Activated T-helper 1 cell treated with anti-CD3 and anti-CD28 coated beads, Interleukin-12 subunit alpha, Interleukin-12 subunit beta, Interleukin-2, Interleukin-4 antibody, amounts not matched to agents 30 ng/mL and 10 ng/mL and 1 ng/mL, durations not matched to agents 14 hours and 24 hours and 36 hours (primary cell): ENCODE data around the gene GRIA2. TPM values are rescaled to one million over a fixed set of nuclear protein-coding genes. Genes with fewer than 3 reads are reported as not detected.
"Not testable (repeated sequence)": the region's sequence is repeated elsewhere in the genome, so short reads cannot be mapped to it uniquely, and the experiment has no call there.

Source experiments
- DNase-seq: peaks from one replicate; pipeline ENCODE4 v3.0.0; 2021; ENCODE audit warnings: low spot score
- H3K27ac Mint-ChIP-seq: one replicate; pipeline ENCODE4 v1.8.0; 2021; ENCODE audit warnings: mild to moderate bottlenecking, mixed read lengths
- H3K27me3 Mint-ChIP-seq: one replicate; pipeline ENCODE4 v1.8.0; 2022; ENCODE audit warnings: mild to moderate bottlenecking, moderate library complexity, mixed read lengths; ENCODE audit not compliant: insufficient read depth
- H3K36me3 Mint-ChIP-seq: one replicate; pipeline ENCODE4 v1.8.0; 2021; ENCODE audit warnings: low read depth, mixed read lengths
- H3K4me1 Mint-ChIP-seq: one replicate; pipeline ENCODE4 v1.8.0; 2021; ENCODE audit warnings: low read depth, mixed read lengths
- H3K4me3 Mint-ChIP-seq: one replicate; pipeline ENCODE4 v1.8.0; 2021; ENCODE audit warnings: mild to moderate bottlenecking, moderate library complexity, mixed read lengths
- H3K9me3 Mint-ChIP-seq: one replicate; pipeline ENCODE4 v1.8.0; 2021; ENCODE audit warnings: mixed read lengths
- intact Hi-C: fragments of 100-400 bp; cut with micrococcal nuclease; formaldehyde crosslinking; loops from one replicate; pipeline ENCODE4 v1.15.1; 2024
- total RNA-seq: library from RNA; stranded (reverse); gene quantifications from 2 replicates; pipeline ENCODE4 v1.2.3, GENCODE V29; 2022

The GRIA2 gene
- total RNA-seq, 1 donor from 2014 or later: not detected

DNA sequence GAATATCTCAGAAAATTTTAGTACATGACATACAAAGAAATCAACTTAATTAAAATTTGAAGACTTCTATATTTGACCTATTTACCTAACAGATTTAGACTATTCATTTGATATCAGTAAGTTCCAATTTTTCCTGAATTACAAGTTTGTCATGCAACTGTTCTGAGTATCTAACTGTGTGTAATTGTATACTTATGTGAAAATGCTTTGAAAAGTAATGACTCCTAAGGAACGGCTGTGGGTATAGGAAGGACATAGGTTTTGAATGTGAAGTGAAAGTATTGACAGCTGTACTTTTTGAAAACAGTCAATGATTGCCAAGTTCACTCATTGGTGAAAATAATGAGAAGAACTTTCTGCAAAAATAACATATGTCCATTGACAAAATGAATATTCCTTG, 2.9 kb downstream of the GRIA2 start:
- intact Hi-C loops: no loop called here
- H3K36me3 Mint-ChIP-seq: peaks cover 3% of the 10 kb centered on the region
- no peaks in the 10 kb centered on the region for H3K4me1 Mint-ChIP-seq
- no peak overlapping the region for H3K4me3 Mint-ChIP-seq
- DNase-seq: no peak
- H3K27ac Mint-ChIP-seq: no peak overlapping the region
- H3K9me3 Mint-ChIP-seq: no peaks in the 10 kb centered on the region
- H3K27me3 Mint-ChIP-seq: peaks cover 22% of the 10 kb centered on the region

DNA sequence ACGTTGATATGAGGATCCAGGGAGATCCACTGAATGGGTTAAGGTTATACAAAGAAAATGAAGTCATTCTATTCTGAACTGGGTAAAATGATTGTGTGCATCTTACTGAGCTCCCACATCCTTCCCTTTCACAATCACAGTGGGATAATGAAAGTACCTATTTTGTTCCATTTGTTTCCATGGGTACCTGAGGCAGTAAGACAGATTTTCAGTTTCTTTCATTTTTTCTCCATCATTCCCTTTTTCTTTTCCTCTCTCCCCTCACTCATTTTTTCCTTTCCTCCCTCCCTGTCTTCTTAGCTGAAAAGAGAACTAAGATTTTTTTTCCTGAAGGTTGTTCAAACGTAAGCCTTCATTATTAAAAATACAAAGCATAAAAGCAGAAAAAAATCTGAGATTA, 4.6 kb downstream of the GRIA2 start:
- intact Hi-C loops: no loop called here
- no peak overlapping the region for H3K4me3 Mint-ChIP-seq
- no peak for DNase-seq
- peaks cover 3% of the 10 kb centered on the region for H3K36me3 Mint-ChIP-seq
- H3K27me3 Mint-ChIP-seq: peaks cover 18% of the 10 kb centered on the region
- H3K4me1 Mint-ChIP-seq: no peaks in the 10 kb centered on the region
- H3K9me3 Mint-ChIP-seq: no peaks in the 10 kb centered on the region
- H3K27ac Mint-ChIP-seq: no peak overlapping the region

DNA sequence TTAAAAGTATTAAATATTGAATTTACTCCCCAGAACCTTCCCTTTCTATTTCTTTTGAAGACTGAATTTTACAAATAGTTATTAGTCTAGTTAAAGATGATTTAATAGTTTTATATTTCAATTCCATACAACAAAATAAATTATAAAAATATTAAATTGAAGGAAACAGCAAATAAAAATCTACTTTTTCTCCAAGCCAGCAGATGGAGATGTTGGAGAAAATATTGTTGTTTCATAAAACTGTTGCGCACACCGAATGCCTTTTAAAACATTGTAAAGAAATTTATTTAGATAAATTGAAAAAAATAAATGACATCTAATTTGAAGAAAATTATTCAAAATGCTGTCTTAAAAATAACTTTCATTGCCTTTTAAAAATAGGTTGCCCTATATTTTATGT, 5.5 kb downstream of the GRIA2 start:
- peaks cover 3% of the 10 kb centered on the region for H3K36me3 Mint-ChIP-seq
- peaks cover 11% of the 10 kb centered on the region for H3K27me3 Mint-ChIP-seq
- H3K4me1 Mint-ChIP-seq: no peaks in the 10 kb centered on the region
- intact Hi-C loops: no loop called here
- no peak for DNase-seq
- H3K27ac Mint-ChIP-seq: no peak overlapping the region
- no peak overlapping the region for H3K4me3 Mint-ChIP-seq
- no peaks in the 10 kb centered on the region for H3K9me3 Mint-ChIP-seq

- intact Hi-C loops: no loop called here
- Mint-ChIP-seq H3K27ac (no peak overlapping the region), H3K4me3 (no peak overlapping the region), H3K27me3 (peaks cover 11% of the 10 kb centered on the region), H3K9me3 (no peaks in the 10 kb centered on the region), H3K36me3 (peaks cover 2% of the 10 kb centered on the region), H3K4me1 (no peaks in the 10 kb centered on the region)
- DNase-seq: no peak
Measured at GRCh38 chr4:157226601-157227000, 6.1 kb downstream of the GRIA2 start.

DNA sequence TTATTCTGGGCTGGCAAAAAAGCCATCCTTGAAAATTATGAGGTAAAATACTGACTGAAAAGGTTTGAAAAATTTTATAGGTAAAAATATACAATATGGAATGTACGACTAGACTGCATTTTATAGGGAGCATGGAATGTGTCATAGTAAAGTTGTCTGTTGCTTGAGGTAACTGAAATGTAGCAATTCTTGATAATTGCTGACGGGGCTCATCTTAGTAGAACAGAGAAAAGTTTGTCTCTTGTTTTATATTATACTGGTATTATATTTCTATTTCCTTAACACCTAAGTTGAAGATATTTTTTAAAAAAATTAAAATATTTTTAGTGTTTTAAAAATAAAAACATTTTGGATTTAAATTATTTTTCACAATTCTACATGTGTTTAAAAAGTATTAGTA, 11.0 kb downstream of the GRIA2 start:
- Mint-ChIP-seq H3K9me3 (no peaks in the 10 kb centered on the region), H3K36me3 (no peaks in the 10 kb centered on the region)
- intact Hi-C loops: no loop called here

GRCh38 chr4:157242871-157243270, 22.3 kb downstream of the GRIA2 start:
- H3K9me3 Mint-ChIP-seq: no peaks in the 10 kb centered on the region
- intact Hi-C loops: no loop called here
- no peak overlapping the region for H3K4me3 Mint-ChIP-seq
- H3K4me1 Mint-ChIP-seq: no peaks in the 10 kb centered on the region
- H3K36me3 Mint-ChIP-seq: no peaks in the 10 kb centered on the region
- H3K27me3 Mint-ChIP-seq: no peaks in the 10 kb centered on the region
- no peak overlapping the region for H3K27ac Mint-ChIP-seq
- DNase-seq: no peak

More for the DNA sequence above, 11.0 kb downstream of the GRIA2 start:
- DNase-seq: no peak
- Mint-ChIP-seq H3K27me3 (no peaks in the 10 kb centered on the region), H3K4me3 (no peak overlapping the region), H3K4me1 (no peaks in the 10 kb centered on the region), H3K27ac (no peak overlapping the region)

DNA sequence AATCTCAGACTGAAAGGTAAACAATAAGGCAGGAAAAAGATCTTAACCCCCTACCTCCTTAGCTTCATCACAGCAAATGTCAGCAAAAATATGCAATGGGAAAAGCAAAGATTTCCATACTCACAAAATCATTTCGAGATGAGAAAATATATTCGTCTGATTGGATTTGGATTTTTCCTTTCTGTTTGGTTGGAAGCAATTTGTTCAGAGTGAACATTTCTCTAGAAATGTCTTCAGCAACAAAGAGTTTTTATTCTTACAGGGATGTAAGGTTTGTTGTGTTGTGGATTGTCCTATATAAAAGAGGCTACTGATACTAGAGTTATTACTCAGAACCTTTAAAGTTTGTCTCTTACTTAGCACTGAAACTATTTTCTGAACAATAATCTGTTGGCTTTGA, 23.8 kb downstream of the GRIA2 start:
- no peaks in the 10 kb centered on the region for H3K9me3 Mint-ChIP-seq
- H3K27me3 Mint-ChIP-seq: no peaks in the 10 kb centered on the region
- intact Hi-C loops: no loop called here
- no peaks in the 10 kb centered on the region for H3K36me3 Mint-ChIP-seq
- H3K4me3 Mint-ChIP-seq: no peak overlapping the region
- H3K4me1 Mint-ChIP-seq: no peaks in the 10 kb centered on the region
- DNase-seq: no peak
- no peak overlapping the region for H3K27ac Mint-ChIP-seq

DNA sequence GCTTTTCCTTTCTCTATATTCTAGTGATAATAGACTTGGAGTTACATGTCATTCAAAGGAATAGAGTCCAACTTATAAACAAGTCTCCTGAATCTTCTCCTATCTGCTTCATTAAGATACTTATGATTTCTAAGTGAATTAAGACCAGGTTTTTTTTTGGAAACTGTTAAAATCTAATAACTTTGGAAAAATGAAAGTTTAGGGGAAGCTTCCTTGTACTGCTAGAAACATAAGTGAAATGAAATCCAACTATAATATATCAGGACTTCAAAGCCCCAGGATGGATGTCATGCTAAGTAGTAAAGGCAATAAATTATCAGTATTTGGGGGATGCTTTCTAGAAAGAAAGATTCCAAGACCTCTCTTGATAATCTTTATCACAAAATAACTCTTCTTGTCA, 24.8 kb downstream of the GRIA2 start:
- intact Hi-C loops: no loop called here
- Mint-ChIP-seq H3K9me3 (no peaks in the 10 kb centered on the region), H3K36me3 (no peaks in the 10 kb centered on the region), H3K27me3 (no peaks in the 10 kb centered on the region), H3K27ac (no peak overlapping the region), H3K4me1 (no peaks in the 10 kb centered on the region), H3K4me3 (no peak overlapping the region)
- DNase-seq: no peak

- Mint-ChIP-seq H3K4me3 (no peak overlapping the region), H3K27me3 (no peaks in the 10 kb centered on the region), H3K9me3 (no peaks in the 10 kb centered on the region), H3K27ac (no peak overlapping the region), H3K4me1 (no peaks in the 10 kb centered on the region), H3K36me3 (no peaks in the 10 kb centered on the region)
- intact Hi-C loops: no loop called here
- no peak for DNase-seq
Measured at GRCh38 chr4:157246964-157247363, 26.4 kb downstream of the GRIA2 start.

- H3K27me3 Mint-ChIP-seq, H3K36me3 Mint-ChIP-seq, H3K9me3 Mint-ChIP-seq: not testable (repeated sequence)
Measured at GRCh38 chr4:157258165-157258564, 37.6 kb downstream of the GRIA2 start.

DNA sequence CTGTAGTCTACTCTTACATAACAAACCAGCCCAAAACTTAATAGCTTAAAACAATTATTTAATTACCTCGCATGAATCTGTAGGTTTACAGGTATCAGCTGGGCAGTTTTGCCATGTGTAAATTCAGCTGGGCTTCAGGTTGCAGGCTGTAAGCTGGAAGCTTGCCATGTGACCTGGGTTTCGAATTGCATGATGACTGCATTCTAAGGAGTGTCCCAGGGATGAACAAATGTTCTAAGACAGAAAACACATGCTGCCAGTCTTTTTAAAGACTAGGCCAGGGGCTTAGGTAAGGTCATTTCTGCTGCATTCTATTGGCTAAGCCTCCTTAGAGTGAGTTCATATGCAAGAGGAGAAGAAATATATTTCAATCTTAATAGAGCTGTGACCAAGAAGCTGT, 44.8 kb downstream of the GRIA2 start:
- intact Hi-C loops: no loop called here
- H3K36me3 Mint-ChIP-seq: no peaks in the 10 kb centered on the region
- H3K27ac Mint-ChIP-seq: no peak overlapping the region
- no peak overlapping the region for H3K4me3 Mint-ChIP-seq
- no peaks in the 10 kb centered on the region for H3K9me3 Mint-ChIP-seq
- DNase-seq: no peak
- no peaks in the 10 kb centered on the region for H3K4me1 Mint-ChIP-seq
- H3K27me3 Mint-ChIP-seq: no peaks in the 10 kb centered on the region

More at GRCh38 chr4:157258165-157258564, 37.6 kb downstream of the GRIA2 start:
- DNase-seq, H3K4me3 Mint-ChIP-seq, H3K27ac Mint-ChIP-seq, H3K4me1 Mint-ChIP-seq, intact Hi-C loops: not testable (repeated sequence)

- Mint-ChIP-seq H3K9me3 (peaks cover 14% of the 10 kb centered on the region), H3K4me3 (no peak overlapping the region), H3K27me3 (no peaks in the 10 kb centered on the region)
Measured at GRCh38 chr4:157270108-157270507, 49.6 kb downstream of the GRIA2 start.

DNA sequence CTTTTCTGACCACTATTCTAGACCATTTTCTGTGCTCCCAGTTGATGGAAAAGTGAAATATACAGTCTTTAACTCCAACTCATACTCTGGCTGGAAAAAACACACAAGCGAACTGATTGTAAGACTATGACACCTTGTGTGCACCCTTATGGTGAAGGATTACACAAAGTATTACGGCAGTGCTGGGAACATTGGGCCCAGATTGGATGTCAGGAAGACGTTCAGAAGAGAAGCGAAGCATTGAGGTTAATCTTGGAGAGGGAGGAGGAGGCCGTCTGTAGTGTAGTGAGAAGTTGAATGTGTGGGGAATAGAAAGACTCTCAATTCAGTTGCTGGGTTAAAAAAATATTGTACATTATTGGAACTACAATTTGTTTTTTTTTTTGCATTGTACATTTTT, 50.0 kb downstream of the GRIA2 start:
- H3K36me3 Mint-ChIP-seq: no peaks in the 10 kb centered on the region
- no peaks in the 10 kb centered on the region for H3K4me1 Mint-ChIP-seq
- no peak overlapping the region for H3K4me3 Mint-ChIP-seq
- no peak overlapping the region for H3K27ac Mint-ChIP-seq
- DNase-seq: no peak
- H3K9me3 Mint-ChIP-seq: peaks cover 14% of the 10 kb centered on the region
- no peaks in the 10 kb centered on the region for H3K27me3 Mint-ChIP-seq
- intact Hi-C loops: no loop called here

More at GRCh38 chr4:157270108-157270507, 49.6 kb downstream of the GRIA2 start:
- Mint-ChIP-seq H3K27ac (no peak overlapping the region), H3K4me1 (no peaks in the 10 kb centered on the region), H3K36me3 (no peaks in the 10 kb centered on the region)
- no peak for DNase-seq
- intact Hi-C loops: no loop called here

DNA sequence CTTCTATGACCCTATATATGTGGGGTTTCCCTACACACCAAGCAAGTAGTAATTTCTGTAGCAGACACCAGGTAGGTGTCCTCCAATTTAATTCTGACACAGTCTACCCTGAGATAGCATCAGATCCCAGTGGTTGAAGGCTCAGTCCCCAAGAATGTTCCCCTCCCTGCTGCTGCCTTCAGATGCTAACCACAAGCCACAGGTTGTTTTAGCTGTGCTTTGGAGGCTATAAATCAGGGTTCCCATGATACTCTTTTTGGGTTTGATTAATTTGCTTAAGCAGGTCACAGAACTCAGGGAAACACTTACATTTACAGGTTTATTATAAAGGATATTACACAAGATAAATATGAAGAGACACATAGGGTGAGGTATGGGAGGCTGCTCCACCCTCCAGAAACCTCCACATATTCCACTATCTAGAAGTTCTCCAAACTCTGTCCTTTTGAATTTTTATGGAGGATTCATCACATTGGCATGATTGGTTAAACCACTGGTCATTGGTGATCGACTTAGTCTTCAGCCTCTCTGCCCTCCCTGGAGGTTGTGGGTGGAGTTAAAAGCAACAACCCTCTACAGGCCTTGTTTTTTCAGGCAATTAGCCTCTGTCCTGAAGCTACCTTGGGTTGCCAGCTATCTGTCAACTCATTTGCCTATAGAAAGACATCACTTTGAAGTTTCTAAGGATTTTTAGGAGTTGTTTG, 50.8 kb downstream of the GRIA2 start:
- Mint-ChIP-seq H3K4me3 (no peak overlapping the region), H3K4me1 (no peaks in the 10 kb centered on the region), H3K9me3 (peaks cover 14% of the 10 kb centered on the region), H3K27ac (no peak overlapping the region), H3K36me3 (no peaks in the 10 kb centered on the region), H3K27me3 (no peaks in the 10 kb centered on the region)
- no peak for DNase-seq
- intact Hi-C loops: no loop called here
